HL-60 (cell line): ENCODE results near the gene APC2.

Experiments
- GABPA ChIP-seq: IDR thresholded peaks from 2 replicates; pipeline ENCODE4 v1.6.1; 2012; ENCODE audit warnings: low read depth
- POLR2AphosphoS5 ChIP-seq: IDR thresholded peaks from 2 replicates; pipeline ENCODE4 v1.6.1; 2012; ENCODE audit warnings: low read depth
- TF ChIP-seq, protein P1 (sequence below): IDR thresholded peaks from one replicate; pipeline ENCODE4 v1.5.1; 2011; ENCODE audit warnings: low read length, control low read depth, inconsistent platforms; ENCODE audit not compliant: insufficient read depth
- TF ChIP-seq, protein P2 (sequence below): IDR thresholded peaks from 2 replicates; pipeline ENCODE4 v1.6.1; 2012; ENCODE audit warnings: low read depth; ENCODE audit not compliant: insufficient replicate concordance

DNA sequence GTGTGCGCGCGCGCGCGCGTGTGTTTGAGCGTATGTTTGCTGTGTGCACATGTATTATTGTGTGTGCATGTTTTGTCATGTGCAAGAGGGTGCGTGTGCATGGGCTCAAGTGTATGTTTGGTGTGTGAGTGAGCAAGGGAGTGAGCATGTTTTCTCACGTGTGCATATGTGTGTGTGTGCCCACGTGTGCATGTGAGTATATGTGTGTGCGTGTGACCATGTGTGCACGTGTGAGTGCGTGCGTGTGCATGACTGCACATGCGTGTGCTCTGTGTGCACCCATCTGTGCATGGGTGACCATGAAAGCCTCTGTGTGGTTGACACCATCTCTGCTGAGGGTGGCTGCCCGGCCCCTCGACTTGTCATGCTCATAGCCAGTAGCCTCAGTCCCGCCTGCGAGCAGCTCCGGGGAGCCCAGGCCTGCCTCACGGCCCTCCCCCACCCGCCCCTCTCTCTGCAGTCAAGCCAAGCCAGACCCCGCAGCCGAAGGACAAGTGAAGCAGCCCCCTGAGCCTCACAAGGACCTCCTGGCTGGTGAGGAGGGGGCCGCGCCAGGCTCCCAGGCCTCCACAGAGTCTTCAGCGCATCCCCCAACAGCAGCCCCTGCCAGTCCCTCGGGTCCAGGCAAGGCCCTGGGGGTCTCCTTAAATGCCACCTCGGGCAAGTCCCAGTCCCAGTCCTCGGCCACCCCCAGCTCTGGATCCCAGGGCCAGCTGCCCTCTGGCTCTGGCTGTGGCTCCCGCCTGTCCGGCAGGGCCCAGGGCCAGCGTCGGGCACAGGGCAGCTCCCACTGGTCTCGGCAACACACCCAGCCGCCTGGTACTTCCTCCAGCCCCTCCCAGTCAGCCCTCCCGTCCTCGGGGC is 47.0 kb downstream of the APC2 start:
- TF ChIP-seq, protein P1, sequence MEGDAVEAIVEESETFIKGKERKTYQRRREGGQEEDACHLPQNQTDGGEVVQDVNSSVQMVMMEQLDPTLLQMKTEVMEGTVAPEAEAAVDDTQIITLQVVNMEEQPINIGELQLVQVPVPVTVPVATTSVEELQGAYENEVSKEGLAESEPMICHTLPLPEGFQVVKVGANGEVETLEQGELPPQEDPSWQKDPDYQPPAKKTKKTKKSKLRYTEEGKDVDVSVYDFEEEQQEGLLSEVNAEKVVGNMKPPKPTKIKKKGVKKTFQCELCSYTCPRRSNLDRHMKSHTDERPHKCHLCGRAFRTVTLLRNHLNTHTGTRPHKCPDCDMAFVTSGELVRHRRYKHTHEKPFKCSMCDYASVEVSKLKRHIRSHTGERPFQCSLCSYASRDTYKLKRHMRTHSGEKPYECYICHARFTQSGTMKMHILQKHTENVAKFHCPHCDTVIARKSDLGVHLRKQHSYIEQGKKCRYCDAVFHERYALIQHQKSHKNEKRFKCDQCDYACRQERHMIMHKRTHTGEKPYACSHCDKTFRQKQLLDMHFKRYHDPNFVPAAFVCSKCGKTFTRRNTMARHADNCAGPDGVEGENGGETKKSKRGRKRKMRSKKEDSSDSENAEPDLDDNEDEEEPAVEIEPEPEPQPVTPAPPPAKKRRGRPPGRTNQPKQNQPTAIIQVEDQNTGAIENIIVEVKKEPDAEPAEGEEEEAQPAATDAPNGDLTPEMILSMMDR, result no peak
- no peak for TF ChIP-seq POLR2AphosphoS5
- TF ChIP-seq, protein P2, sequence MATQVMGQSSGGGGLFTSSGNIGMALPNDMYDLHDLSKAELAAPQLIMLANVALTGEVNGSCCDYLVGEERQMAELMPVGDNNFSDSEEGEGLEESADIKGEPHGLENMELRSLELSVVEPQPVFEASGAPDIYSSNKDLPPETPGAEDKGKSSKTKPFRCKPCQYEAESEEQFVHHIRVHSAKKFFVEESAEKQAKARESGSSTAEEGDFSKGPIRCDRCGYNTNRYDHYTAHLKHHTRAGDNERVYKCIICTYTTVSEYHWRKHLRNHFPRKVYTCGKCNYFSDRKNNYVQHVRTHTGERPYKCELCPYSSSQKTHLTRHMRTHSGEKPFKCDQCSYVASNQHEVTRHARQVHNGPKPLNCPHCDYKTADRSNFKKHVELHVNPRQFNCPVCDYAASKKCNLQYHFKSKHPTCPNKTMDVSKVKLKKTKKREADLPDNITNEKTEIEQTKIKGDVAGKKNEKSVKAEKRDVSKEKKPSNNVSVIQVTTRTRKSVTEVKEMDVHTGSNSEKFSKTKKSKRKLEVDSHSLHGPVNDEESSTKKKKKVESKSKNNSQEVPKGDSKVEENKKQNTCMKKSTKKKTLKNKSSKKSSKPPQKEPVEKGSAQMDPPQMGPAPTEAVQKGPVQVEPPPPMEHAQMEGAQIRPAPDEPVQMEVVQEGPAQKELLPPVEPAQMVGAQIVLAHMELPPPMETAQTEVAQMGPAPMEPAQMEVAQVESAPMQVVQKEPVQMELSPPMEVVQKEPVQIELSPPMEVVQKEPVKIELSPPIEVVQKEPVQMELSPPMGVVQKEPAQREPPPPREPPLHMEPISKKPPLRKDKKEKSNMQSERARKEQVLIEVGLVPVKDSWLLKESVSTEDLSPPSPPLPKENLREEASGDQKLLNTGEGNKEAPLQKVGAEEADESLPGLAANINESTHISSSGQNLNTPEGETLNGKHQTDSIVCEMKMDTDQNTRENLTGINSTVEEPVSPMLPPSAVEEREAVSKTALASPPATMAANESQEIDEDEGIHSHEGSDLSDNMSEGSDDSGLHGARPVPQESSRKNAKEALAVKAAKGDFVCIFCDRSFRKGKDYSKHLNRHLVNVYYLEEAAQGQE, result no peak
- no peak for TF ChIP-seq GABPA
